Panc1 (cell line): ENCODE results near the gene SLC66A1. TPM values are rescaled to one million over a fixed set of nuclear protein-coding genes. Genes with fewer than 3 reads are reported as not detected.

Experiments
- ATAC-seq: fragments of 200-7000 bp; cut with Tn5 transposase; 2 replicates; pipeline ENCODE4 v1.9.1; 2020; ENCODE audit warnings: mild to moderate bottlenecking, moderate library complexity
- BruUV-seq: library from RNA; stranded (reverse); fragments of 400-500 nt; replicated peaks from 2 replicates; lab custom pipeline; 2021; lab: Mats Ljungman, UMichigan
- CTCF ChIA-PET: fragments of 300-600 bp; sonication (Branson Sonifier 250); formaldehyde crosslinking; loops from one replicate; lab custom pipeline; 2022; ENCODE audit warnings: antibody characterized with exemption; lab: Charles Lee
- POLR2A ChIA-PET: fragments of 300-600 bp; sonication (Branson Sonifier 250); formaldehyde crosslinking; loops from one replicate; lab custom pipeline; 2022; ENCODE audit warnings: antibody characterized with exemption; lab: Charles Lee
- DNase-seq: peaks from one replicate; pipeline ENCODE4 v3.0.0-alpha.2; 2010; ENCODE audit warnings: low read depth, low spot score
- H3K27ac ChIP-seq: 2 replicates; pipeline ENCODE4 v1.5.1; 2011; ENCODE audit warnings: mild to moderate bottlenecking, low read length, inconsistent platforms
- H3K27me3 ChIP-seq: fragments of 200-500 bp; sonication (Bioruptor generic); 2 replicates; pipeline ENCODE4 v1.6.0; 2014; ENCODE audit warnings: low read length, inconsistent platforms; ENCODE audit not compliant: control insufficient read depth, insufficient read depth
- H3K36me3 ChIP-seq: fragments of 200-500 bp; sonication (Bioruptor generic); 2 replicates; pipeline ENCODE4 v1.5.1; 2014; ENCODE audit warnings: inconsistent platforms, mild to moderate bottlenecking, low read length, moderate library complexity; ENCODE audit not compliant: control insufficient read depth, insufficient read depth
- H3K4me1 ChIP-seq: 2 replicates; pipeline ENCODE4 v1.5.1; 2011; ENCODE audit warnings: inconsistent platforms, mild to moderate bottlenecking, low read length, moderate library complexity; ENCODE audit not compliant: control insufficient read depth, insufficient read depth
- H3K4me3 ChIP-seq, 2 experiments: 2 replicates each; pipeline ENCODE4 v1.5.1; 2011 to 2012; ENCODE audit warnings: low read depth in 2 of 2, low read length in 2 of 2, mild to moderate bottlenecking in 2 of 2, inconsistent platforms in 1 of 2, moderate library complexity in 1 of 2
- H3K9me3 ChIP-seq: fragments of 200-500 bp; sonication (Bioruptor generic); 2 replicates; pipeline ENCODE4 v1.5.1; 2014; ENCODE audit warnings: low read depth, mild to moderate bottlenecking, inconsistent platforms, low read length, moderate library complexity; ENCODE audit not compliant: control insufficient read depth, insufficient read depth
- CTCF ChIP-seq: fragments of 450-650 bp; IDR thresholded peaks from 2 replicates; pipeline ENCODE4 v1.5.1; 2017; ENCODE audit warnings: mild to moderate bottlenecking
- POLR2AphosphoS5 ChIP-seq: IDR thresholded peaks from 2 replicates; pipeline ENCODE4 v1.6.1; 2012; ENCODE audit warnings: mild to moderate bottlenecking, low read depth, low read length, moderate library complexity
- REST ChIP-seq, 2 experiments: IDR thresholded peaks; 2 replicates each; pipeline ENCODE4 v1.6.1; 2011 to 2012; ENCODE audit warnings: low read depth in 2 of 2, control low read depth in 1 of 2, low read length in 1 of 2, mild to moderate bottlenecking in 1 of 2, moderate library complexity in 1 of 2; ENCODE audit not compliant: insufficient read depth in 1 of 2
- SIN3A ChIP-seq: IDR thresholded peaks from 2 replicates; pipeline ENCODE4 v1.6.1; 2012; ENCODE audit warnings: low read depth, mild to moderate bottlenecking, low read length, moderate library complexity, borderline replicate concordance; ENCODE audit not compliant: insufficient read depth
- TCF7L2 ChIP-seq: IDR thresholded peaks from 2 replicates; pipeline ENCODE4 v1.6.1; 2011; ENCODE audit warnings: mild to moderate bottlenecking, low read depth, low read length, inconsistent platforms
- in situ Hi-C: cut with HindIII; loops from 2 replicates; pipeline ENCODE4 v1.10.0; 2016; ENCODE audit warnings: low sequenced_read_pairs, low pct_unique_long_range_greater_than_20kb
- intact Hi-C: fragments of 100-400 bp; cut with micrococcal nuclease; formaldehyde crosslinking; loops from one replicate; pipeline ENCODE4 v1.10.0; 2022; ENCODE audit not compliant: unreplicated experiment
- total RNA-seq: library from RNA; stranded (reverse); gene quantifications from one replicate; pipeline ENCODE4 v1.2.1, GENCODE V29; 2021; ENCODE audit not compliant: unreplicated experiment

The SLC66A1 gene
- total RNA-seq, 1 experiment from 2014 or later: 42.0 TPM

GRCh38 chr1:19332832-19333231, 20.7 kb downstream of the SLC66A1 start:
- in situ Hi-C loops: no loop called here
- no peaks in the 10 kb centered on the region; the same call in 1 of the 2 replicates for H3K4me1 ChIP-seq
- no peak overlapping the region for H3K27ac ChIP-seq
- no peak overlapping the region for H3K4me3 ChIP-seq
- H3K36me3 ChIP-seq: no peaks in the 10 kb centered on the region
- intact Hi-C loops: no loop called here
- H3K9me3 ChIP-seq: no peaks in the 10 kb centered on the region
- POLR2A ChIA-PET: no interaction called here
- CTCF ChIA-PET: no interaction called here
- BruUV-seq: no TSS peak
- TF ChIP-seq POLR2AphosphoS5: no peak
- no peak for TF ChIP-seq TCF7L2
- no peak for TF ChIP-seq REST (IDR thresholded peaks at IDR 0.05; ENCODE audit: insufficient read depth in 1 of 2, low read depth in 2 of 2, low read length in 1 of 2)
- no peak for TF ChIP-seq SIN3A
- TF ChIP-seq CTCF: no peak
- no peak for DNase-seq
- no peak for ATAC-seq
- no peaks in the 10 kb centered on the region for H3K27me3 ChIP-seq

GRCh38 chr1:19333587-19334354, 21.6 kb downstream of the SLC66A1 start:
- no peaks in the 10 kb centered on the region; the same call in 1 of the 2 replicates for H3K4me1 ChIP-seq
- intact Hi-C loops: no loop called here
- no peak overlapping the region for H3K4me3 ChIP-seq
- no TSS peak for BruUV-seq
- POLR2A ChIA-PET: interaction anchor here (0.6 kb wide), 1 partner anchor 133 kb away, joined by 7 read pairs; no protein-coding TSS in a partner anchor
- peak; percentile 19; the same call in 1 of the 2 replicates for ATAC-seq
- no peak for DNase-seq
- H3K9me3 ChIP-seq: no peaks in the 10 kb centered on the region
- TF ChIP-seq SIN3A (no peak), TCF7L2 (no peak), CTCF (no peak), REST (IDR thresholded peaks at IDR 0.05; ENCODE audit: insufficient read depth in 1 of 2, low read depth in 2 of 2, low read length in 1 of 2) (no peak), POLR2AphosphoS5 (no peak)
- H3K27ac ChIP-seq: no peak overlapping the region
- in situ Hi-C loops: no loop called here
- CTCF ChIA-PET: no interaction called here
- H3K27me3 ChIP-seq: no peaks in the 10 kb centered on the region
- no peaks in the 10 kb centered on the region for H3K36me3 ChIP-seq
